AG09309 (cell line): ENCODE measurements around the gene NUP210.

Experiments used
- DNase-seq: peaks from one replicate; pipeline ENCODE4 v3.0.0-alpha.2; 2010; ENCODE audit warnings: low read depth
- H3K4me3 ChIP-seq: 2 replicates; pipeline ENCODE4 v1.5.1; 2011; ENCODE audit warnings: mild to moderate bottlenecking, low read depth, low read length, moderate library complexity; ENCODE audit not compliant: control insufficient read depth
- CTCF ChIP-seq: IDR thresholded peaks from 2 replicates; pipeline ENCODE4 v1.5.1; 2011; ENCODE audit warnings: mild to moderate bottlenecking, low read depth, low read length, inconsistent platforms; ENCODE audit not compliant: insufficient read depth, control insufficient read depth; ENCODE audit errors: missing control alignments

NUP210 gene

GRCh38 chr3:13280811-13281506 lies 139.2 kb downstream of the NUP210 start:
- no peak overlapping the region for H3K4me3 ChIP-seq
- no peak for DNase-seq
- TF ChIP-seq CTCF: no peak

GRCh38 chr3:13280122-13280790 lies 139.9 kb downstream of the NUP210 start:
- TF ChIP-seq CTCF: no peak
- DNase-seq: no peak
- H3K4me3 ChIP-seq: no peak overlapping the region

GRCh38 chr3:13279532-13279910 lies 140.6 kb downstream of the NUP210 start:
- no peak for DNase-seq
- H3K4me3 ChIP-seq: no peak overlapping the region
- TF ChIP-seq CTCF: no peak

GRCh38 chr3:13278783-13279531 lies 141.2 kb downstream of the NUP210 start:
- no peak for DNase-seq
- TF ChIP-seq CTCF: no peak
- H3K4me3 ChIP-seq: no peak overlapping the region

- H3K4me3 ChIP-seq: no peak overlapping the region
- DNase-seq: no peak
- TF ChIP-seq CTCF: no peak
Observed at GRCh38 chr3:13277860-13278531, 142.1 kb downstream of the NUP210 start.

- no peak for TF ChIP-seq CTCF
- no peak overlapping the region for H3K4me3 ChIP-seq
- no peak for DNase-seq
Observed at GRCh38 chr3:13277196-13277813, 142.8 kb downstream of the NUP210 start.
